HG02981 (cell line): Measurements from ENCODE around the gene SPTBN1.
A peak's percentile ranks its signal among the peaks of the same experiment; 100 is the strongest.

Source experiments
- ATAC-seq: cut with Tn5 transposase; IDR thresholded peaks from one replicate; pipeline ENCODE4 v1.9.1; 2021; ENCODE audit warnings: mild to moderate bottlenecking, moderate library complexity; ENCODE audit not compliant: unreplicated experiment

The SPTBN1 gene

GRCh38 chr2:54549917-54550518 lies 93.9 kb downstream of the SPTBN1 start:
- no peak for ATAC-seq

GRCh38 chr2:54550547-54550946 lies 94.4 kb downstream of the SPTBN1 start:
- ATAC-seq: no peak

GRCh38 chr2:54551123-54551756 lies 95.1 kb downstream of the SPTBN1 start:
- peak; percentile 53 for ATAC-seq

- no peak for ATAC-seq
These were observed 96.9 kb downstream of the SPTBN1 start for GRCh38 chr2:54553075-54553474.

- ATAC-seq: no peak
These were observed 97.6 kb downstream of the SPTBN1 start for GRCh38 chr2:54553775-54554174.

GRCh38 chr2:54555318-54555837 lies 99.3 kb downstream of the SPTBN1 start:
- no peak for ATAC-seq

GRCh38 chr2:54556621-54557121 lies 100.5 kb downstream of the SPTBN1 start:
- no peak for ATAC-seq

- no peak for ATAC-seq
These were observed 101.1 kb downstream of the SPTBN1 start for GRCh38 chr2:54557211-54557600.

GRCh38 chr2:54557601-54558187 lies 101.6 kb downstream of the SPTBN1 start:
- peak; percentile 39 for ATAC-seq

- ATAC-seq: peak; percentile 42
These were observed 102.3 kb downstream of the SPTBN1 start for GRCh38 chr2:54558188-54559005.

GRCh38 chr2:54559006-54559445 lies 102.9 kb downstream of the SPTBN1 start:
- no peak for ATAC-seq

- no peak for ATAC-seq
These were observed 103.5 kb downstream of the SPTBN1 start for GRCh38 chr2:54559593-54560145.

GRCh38 chr2:54560146-54560881 lies 104.2 kb downstream of the SPTBN1 start:
- peak; percentile 47 for ATAC-seq

- ATAC-seq: no peak
These were observed 104.9 kb downstream of the SPTBN1 start for GRCh38 chr2:54561010-54561409.

- no peak for ATAC-seq
These were observed 108.3 kb downstream of the SPTBN1 start for GRCh38 chr2:54564439-54564838.

- ATAC-seq: no peak
These were observed 109.4 kb downstream of the SPTBN1 start for GRCh38 chr2:54565551-54565950.

GRCh38 chr2:54566896-54567295 lies 110.8 kb downstream of the SPTBN1 start:
- ATAC-seq: no peak

- ATAC-seq: peak; percentile 27
These were observed 112.8 kb downstream of the SPTBN1 start for GRCh38 chr2:54568876-54569321.

- no peak for ATAC-seq
These were observed 113.7 kb downstream of the SPTBN1 start for GRCh38 chr2:54569745-54570301.
